Stimulated activated naive CD4-positive, alpha-beta T cell treated with Interleukin-2 at 50 U/mL for 16 hours (primary cell): ENCODE data around the gene CSRP1.
"Not testable (repeated sequence)": the region's sequence is repeated elsewhere in the genome, so short reads cannot be mapped to it uniquely, and the experiment has no call there.

Experiments used
- DNase-seq: peaks from one replicate; lab custom pipeline; 2025; lab: John Stamatoyannopoulos, UW

Gene CSRP1

DNA sequence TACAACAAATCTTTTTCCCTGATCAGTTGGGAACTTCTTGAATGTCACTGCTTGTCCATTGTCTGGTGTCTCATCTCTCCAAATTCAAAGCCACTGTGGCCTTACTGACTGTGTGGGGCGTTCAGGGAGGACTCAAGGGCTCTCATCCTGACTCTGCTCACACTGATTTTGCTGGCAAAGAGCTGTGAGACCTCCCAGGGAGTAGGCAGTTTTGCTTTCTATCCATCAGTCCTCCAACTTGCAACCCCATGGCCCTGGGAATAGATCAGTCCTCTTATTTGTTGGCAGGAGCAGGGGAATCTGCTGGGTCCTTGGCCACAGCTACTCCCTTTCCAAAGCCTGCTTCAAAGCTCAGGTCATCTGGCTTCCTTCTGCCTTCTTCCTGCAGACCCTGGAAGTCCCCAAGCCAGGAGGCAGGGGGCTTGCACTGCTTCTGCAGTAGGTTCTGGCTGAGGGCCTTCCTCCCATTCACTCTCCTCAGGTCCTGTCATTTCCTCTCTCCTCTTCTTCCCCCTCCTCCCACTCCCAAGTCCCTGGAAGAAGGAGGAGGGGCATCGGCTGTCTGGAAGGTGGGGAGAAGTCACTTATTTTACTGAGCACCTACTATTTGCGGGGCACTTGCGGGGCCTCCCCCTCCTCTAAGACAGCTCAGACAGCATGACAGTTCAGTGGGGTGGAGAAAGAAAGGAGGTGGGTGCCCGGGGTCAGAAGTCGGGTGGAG is 31.1 kb upstream of the CSRP1 start:
- no peak for DNase-seq

DNA sequence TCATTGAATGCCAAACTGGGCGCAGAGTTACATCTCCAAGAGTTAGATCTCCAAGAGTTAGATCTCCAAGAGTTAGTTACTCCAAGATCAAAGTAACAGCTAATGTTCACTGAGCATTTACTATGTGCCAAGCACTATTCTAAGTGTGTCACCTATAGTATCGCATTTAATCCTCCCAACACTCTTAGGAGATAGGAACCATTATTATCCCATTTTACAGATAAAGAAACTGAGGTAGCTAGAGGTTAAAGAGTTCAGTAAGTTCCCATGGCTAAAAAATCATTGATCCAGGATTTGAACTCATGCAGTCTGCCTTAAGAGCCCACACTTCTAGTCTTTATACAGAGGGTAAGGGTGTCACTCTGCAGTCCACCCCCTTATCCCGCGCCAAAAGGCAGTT is 30.5 kb upstream of the CSRP1 start:
- DNase-seq = no peak

DNA sequence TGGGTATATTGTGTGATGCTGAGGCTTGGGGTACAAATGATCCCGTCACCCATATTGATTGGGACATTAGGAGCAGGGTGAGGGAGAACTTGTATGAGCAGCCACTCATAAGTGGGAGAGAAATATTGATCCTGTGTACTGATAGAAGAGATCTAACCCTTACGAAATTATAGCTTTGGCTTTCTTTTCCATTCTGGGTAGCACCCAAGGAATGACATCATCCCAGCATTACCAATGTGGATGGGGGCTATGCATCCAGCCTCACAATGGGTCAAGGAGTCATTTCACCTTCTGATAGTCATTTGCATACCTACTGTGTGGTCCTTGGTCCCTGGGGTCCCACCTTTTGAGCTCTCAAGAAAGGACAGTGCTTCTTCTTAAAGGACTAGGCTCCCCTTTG is 30.1 kb upstream of the CSRP1 start:
- DNase-seq = no peak

DNA sequence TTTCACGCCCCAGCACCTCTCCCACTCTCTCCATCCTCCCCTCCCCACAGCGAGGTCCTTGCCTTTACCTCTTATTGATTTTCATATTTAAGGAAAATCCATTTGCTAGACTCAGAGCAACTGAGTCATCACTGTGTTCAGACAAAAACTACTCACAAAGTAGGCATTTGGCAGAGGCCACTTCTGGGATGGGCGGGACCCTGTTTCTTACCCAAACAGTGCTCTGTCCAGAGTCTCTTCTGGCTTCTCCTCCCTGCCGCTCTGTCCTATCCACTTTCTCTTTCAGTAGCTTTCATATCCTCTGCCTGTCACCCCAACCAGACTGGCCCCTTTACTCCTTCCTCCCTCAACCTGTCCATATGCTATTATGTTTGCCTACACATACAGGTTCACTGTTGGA is 29.6 kb upstream of the CSRP1 start:
- DNase-seq = no peak

DNA sequence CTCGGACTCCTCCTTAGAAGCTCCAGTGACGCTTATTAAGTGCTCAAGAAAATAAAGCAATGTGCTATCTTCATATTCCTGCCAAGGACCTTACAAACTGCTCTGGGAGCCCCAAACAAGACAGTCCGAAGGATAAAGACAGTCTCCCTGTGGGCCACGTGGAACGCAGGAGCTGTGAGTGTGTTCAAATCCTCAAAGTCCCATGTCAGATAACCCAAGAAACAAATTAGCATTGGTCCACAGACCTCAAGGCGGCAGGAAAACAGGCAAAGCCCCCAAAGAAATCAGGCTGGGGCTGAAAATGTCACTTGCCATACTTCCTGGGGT is 29.0 kb upstream of the CSRP1 start:
- DNase-seq = no peak

DNA sequence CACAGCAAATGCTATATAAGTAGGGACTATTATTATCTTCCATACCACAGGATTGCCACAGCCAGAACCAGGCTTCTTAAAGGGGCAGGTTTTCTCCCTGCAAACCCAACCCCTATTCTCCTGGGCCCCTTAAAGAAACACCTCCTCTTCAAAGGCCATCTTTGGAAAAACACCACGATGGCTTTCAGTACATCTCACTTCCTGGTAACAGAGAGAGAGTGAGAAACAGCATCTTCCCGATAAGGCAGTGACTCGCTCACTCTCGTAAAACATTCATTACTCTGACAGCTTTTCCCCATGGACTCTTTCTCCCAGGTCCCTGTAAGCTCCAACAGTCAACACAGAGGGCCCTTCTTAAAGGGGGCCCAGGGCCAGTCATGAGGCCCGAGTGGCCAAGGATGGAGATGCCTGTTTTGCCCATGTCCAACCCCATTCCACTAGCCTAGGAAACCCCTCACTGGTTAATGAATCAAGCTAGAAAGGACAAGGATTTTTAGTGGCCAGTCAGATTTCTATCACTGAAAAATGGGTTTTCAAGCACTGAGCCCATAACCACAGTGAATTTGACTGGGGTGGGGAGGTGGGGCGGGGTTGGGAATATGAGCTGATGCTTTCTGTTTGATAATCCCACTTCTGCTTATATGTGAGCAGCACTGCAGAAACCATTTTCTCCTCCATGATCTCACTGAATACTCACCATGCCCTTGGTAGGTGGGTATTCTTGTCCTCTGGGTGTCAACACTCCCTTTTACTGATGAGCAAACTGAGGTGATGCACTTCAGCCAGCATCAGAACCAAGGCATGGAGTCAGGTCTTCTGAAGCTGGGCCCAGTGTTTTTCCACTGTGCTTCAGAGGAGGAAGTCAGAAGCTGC is 28.4 kb upstream of the CSRP1 start:
- no peak for DNase-seq

DNA sequence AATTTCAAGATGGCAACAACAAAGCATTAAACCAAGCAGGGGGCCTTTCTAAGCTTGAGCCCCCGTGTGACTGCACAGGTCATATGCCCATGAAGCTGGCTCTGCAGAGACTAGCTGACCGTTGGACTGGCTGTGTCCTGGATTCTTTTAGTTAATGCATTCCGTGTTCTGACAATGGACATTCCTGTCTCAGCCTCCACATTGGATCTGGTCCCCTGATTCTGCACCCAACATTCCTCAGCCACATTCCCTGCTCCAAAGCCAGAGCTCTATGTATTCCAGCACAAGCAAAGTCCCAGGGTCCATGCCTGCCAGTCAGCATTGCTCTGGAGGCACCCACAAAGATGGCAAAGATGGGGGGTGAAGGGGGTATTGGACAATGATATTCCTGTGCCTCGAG is 26.9 kb upstream of the CSRP1 start:
- no peak for DNase-seq

DNA sequence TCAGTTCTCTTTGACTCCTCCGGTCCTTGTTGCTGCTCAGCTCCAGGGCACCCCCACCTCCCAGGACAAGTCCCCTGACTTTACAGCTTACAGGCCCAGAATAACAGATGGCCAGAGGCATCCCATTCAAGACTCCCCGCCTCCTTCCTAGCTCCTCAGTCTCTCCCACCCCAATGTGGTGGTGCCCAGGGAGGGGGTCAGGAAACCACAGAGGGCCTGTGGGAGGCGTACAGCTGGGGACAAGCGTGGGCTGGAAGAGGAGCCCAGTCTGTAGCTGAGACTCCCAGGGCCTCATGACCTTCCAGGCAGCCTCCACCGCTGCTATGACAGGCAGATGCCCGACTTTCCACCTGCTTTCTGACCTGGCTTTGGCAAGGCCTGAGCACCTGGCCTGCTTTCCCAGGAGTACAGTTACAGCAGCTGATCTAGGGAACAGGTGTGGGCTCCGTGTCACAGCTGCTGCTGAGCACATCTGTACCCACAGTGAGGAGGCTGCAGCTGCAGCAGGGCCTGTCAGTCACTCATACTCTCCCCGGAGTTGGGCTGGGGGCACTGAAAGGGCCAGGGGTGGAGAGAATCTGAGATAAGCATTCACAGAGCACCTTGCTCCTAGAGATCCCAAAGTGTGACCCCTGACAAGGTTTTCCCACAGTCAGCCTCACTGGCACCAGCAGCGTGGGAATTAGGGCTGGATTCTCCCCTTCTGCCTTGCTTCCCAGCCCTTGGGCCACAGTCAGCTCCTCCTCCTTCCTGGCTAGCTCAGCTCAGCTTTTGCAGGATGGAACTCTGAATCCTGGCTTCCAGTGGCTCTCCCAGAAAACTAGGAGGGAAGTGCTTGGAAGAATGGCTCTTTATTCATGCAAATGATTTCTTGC is 24.9 kb upstream of the CSRP1 start:
- no peak for DNase-seq

DNA sequence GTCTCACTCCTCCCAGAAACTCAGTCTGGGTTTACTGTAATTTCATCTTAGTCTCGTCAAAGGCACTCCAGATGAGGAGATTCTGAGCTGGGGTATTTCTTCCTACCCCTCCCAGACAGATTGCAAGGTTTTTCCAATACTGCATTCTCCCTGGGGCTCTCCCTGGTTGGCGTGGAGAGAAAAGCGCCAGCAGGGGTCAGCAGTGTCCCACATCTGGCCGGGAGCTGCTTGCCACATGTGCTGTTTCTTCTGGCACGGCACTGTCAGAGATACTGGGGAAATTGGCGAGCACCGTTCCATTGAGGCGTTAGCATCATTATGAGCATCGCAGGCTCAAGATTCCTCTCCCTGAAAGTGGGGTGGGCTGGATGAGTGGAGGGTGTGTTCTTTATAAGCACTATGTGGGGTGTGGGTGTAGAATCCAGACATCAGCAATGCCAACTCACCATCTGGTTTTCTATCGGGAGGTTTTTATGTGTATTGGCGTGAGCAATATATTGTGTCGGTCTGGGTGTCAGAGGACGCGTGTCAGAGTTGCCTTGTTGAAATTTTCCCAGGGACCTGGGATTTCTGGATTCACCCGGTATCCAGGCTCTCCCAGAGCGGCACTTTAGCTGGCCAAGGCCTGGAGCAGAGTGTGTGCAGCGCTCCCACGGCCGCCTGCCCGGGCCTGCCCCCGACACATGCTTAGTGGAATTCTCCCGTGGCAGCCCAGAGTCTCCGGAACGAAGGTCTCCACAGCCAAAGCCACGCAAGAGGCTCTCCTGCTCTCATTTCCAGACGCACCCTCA is 24.0 kb upstream of the CSRP1 start:
- DNase-seq = no peak

DNA sequence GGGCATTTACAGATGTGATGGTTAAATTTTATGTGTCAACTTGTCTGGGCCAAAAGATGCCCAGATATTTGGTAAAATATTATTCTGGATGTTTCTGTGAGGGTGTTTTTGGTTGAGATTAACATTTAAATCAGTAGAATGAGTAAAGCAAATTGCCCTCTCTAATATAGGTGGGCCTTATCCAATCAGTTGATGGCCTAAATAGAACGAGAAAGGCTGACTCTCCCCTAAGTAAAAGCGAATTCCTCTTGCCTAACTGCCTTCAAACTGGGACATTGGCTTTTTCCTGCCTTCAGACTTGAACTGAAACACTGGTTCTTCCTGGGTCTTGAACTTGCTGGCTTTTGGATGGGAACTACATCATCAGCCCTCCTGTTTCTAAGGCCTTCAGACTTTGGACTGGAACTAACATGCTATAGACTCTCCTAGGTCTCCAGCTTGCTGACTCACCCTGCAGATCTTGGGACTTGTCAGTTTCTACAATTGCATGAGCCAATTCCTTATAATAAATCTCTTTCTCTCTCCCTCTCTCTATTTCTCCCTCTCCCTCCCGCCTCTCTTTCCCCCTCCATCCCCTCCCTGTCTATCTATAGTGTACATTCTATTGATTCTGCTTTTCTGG is 21.8 kb upstream of the CSRP1 start:
- DNase-seq = no peak

DNA sequence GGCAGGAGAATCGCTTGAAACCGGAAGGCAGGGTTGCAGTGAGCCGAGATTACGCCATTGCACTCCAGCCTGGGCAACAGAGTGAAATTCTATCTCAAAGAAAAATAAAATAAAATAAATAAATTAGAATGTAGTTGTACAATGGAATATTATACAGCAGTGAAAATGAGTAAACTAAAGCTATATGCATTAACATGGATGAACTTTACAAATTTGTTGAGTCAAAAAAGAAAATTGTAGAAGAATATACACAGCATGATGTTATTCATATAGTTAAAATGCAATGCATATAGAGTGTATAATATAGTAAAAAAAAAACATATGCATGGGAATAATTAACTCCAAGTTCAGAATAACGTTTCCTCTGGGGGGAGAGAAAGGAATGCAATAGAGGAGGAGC is 21.0 kb upstream of the CSRP1 start:
- DNase-seq = no peak

DNA sequence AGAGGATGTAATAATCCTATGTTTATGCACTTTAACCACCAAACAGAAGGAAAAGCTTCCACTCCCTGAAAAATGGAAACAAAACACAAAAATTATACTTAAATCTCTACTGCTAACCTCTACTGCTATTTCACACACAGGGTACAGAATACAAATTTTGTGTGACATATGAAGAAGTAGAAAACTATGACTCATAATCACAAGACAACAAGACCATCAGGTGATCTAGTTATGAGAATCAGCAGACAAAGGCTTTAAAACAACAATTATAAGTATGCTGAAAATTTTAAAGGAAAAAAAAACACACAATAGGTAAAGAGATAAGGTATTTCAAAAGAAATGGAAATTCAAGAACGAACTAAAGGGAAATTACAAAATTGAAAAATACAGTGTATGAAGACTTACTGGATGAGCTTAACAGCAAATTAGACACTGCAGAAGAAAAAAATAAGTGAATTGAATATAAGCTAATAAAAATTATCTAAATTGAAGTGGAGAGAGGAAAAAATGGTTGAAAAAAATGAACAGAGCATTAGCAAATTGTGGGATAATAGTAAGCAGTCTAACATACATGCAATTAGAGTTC is 18.4 kb upstream of the CSRP1 start:
- no peak for DNase-seq

DNA sequence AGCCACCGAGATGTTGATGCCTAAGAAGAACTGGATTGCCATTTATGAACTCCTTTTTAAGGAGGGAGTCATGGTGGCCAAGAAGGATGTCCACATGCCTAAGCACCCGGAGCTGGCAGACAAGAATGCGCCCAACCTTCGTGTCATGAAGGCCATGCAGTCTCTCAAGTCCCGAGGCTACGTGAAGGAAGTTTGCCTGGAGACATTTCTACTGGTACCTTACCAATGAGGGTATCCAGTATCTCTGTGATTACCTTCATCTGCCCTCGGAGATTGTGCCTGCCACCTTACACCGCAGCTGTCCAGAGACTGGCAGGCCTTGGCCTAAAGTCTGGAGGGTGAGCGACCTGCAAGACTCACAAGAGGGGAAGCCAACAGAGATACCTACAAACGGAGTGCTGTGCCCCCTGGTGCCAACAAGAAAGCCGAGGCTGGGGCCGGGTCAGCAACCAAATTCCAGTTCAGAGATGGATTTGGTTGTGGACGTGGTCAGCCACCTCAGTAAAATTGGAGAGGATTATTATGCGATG is 13.2 kb upstream of the CSRP1 start:
- not testable (repeated sequence) for DNase-seq

DNA sequence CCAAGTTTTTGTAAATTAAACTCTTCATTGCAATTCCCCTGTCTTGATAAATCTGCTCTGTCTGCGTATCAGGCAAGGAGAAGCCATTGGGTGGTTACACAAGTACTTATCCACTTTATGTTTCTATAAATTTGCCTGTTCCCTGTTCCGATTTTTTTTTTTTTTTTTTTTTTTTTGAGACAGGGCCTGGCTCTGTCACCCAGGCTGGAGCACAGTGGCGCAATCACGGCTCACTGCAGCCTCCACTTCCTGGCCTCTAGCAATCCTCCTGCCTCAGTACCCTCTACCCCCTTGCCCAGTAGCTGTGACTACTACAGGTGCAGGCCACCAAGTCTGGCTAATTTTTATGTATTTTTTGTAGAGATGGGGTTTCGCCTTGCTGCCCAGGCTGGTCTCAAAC is 11.1 kb upstream of the CSRP1 start:
- DNase-seq = no peak

DNA sequence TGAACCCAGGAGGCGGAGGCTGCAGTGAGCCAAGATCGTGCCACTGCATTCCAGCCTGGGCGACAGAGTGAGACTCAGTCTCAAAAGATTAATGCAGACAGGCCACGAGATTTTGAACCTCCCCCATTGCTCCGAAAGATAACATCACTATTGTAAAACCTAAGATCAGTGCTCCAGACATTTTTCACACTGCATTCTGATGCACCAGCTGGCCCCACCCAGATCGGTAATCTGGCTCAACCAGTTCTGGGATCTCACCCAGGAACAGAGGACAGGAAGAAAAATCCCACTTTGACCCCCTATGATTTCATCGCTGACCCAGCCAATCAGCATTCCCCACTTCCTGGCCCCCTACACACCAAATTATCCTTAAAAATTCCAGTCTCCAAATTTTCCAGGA is 10.7 kb upstream of the CSRP1 start:
- DNase-seq = no peak

DNA sequence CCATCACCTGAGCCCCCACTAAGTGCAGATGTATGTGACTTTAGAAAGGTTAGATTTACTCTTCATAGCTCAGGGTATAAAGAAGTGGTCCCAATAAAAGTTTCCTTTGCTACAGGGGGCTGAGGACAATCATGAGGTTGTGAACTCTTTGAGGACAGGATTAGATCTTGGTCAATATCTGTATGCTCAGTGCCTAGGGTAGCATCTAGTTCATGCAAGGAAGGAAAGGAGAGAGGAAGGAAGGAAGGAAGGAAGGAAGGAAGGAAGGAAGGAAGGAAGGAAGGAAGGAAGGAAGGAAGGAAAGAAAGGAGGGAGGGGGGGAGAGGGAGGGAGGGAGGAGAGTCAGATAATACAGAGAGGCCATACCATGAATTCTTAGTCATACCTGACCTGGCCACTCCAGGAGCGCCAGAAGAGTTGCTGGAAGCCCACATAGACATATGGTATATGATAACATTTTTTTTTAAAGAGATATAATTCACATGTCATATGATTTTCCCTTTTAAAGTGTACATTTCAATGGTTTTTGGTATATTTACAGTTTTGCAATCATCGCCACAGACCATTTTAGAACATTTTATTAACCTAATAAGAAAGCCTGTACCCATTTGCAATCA is 9.7 kb upstream of the CSRP1 start:
- no peak for DNase-seq

DNA sequence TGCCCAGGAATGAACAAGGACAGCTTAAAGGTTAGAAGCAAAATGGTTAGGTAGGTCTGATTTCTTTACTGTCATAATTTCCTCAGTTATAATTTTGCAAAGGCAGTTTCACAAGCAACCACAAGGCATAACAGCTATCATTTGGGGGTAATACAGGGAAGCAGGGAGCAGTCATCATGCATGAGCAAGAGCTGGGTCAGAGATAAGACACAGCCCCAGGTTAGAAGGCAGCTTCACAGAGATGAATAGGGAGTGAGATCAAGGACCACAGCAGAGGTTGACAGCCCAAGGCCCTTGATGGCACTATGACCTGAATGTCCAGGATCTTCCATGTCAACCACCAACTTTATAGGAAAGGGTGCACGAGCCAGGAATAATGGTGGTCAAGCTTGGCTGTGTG is 9.0 kb upstream of the CSRP1 start:
- no peak for DNase-seq

DNA sequence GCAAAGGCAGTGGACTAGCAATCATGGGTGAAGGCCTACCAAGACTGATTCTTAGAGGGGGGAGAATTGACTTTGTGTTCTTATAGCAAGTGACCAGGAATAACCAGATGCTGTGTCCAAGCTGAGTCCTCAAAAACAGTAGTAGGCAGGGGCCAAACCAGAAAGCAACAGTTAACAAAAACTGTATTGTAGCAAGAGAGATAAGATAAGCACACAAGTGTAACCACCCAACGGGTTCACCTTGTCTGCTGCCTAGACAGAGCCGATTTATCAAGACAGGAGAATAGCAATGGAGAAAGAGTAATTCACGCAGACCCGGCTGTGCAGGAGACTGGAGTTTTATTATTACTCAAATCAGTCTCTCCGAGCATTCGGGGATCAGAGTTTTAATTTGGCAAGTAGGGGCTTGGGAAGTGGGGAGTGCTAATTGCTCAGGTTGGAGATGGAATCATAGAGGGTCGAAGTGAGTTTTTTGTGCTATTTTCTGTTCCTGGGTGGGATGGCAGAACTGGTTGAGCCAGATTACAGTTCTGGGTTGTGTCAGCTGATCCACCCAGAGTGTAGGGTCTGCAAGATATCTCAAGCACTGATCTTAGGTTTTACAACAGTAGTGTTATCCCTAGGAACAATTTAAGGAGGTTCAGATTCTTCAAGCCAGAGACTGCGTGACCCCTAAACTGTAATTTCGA is 8.3 kb upstream of the CSRP1 start:
- no peak for DNase-seq

DNA sequence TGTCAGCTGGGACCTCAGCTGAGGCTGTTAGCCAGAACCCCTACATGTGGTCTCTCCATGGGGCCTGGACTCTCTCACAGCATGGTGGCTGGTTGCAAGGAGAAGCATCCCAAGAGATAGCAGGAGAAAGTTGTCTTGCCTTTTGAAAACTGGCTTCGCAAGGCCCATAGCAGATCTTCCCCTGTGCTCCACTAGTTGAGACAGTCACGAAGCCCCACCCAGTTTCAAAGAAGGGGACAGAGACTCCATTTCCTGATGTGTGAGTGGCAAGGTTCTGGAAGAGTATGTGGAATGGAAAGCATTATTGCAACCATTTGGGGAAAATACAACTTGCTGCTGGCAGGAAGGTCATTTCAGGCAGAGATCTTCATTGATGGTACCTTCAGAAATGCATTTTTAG is 7.5 kb upstream of the CSRP1 start:
- no peak for DNase-seq
